Measurements from ENCODE around the gene ABLIM3.

DNA sequence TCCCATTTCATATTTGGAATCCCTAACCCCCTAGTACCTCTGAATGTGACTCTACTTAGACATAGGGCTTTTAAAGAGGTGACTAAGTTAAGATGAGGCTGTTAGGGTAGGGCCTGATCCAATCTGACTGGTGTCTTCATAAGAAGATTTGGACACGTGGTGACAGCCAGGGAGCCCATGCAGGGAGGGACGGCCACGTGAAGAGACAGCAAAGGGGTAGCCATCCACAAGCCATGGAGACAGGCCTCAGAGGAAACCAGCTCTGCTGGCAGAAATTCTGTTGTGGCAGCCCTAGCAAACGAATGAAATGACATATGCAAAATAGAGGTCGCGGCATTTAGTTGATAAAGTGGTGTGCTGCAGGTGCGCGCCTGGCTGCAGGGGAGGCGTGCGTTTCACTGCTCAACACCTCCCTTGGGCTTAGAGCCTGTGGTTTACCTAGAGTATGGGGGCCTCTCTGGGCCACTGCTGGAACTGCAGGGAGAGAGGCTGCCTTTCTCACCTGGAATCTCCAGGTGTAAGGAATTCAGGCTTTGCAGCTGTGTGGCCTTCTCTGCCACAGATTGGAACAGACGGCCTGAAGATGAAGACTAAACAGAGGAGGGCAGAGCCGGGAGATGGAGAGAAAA, 123.3 kb downstream of the ABLIM3 start:
- no peak for TF ChIP-seq MXI1 (IDR thresholded peaks at IDR 0.05; ENCODE audit: low read depth, low read length)
- TF ChIP-seq EZH2phosphoT487 (IDR thresholded peaks at IDR 0.05; ENCODE audit: borderline replicate concordance, low read depth), result no peak
- TF ChIP-seq EP300 (IDR thresholded peaks at IDR 0.05; ENCODE audit: borderline replicate concordance in 1 of 2, low read depth in 1 of 2, low read length in 1 of 2), result no peak
- TF ChIP-seq YY1 (IDR thresholded peaks at IDR 0.05; ENCODE audit: low read depth), result no peak
- TF ChIP-seq RXRA (IDR thresholded peaks at IDR 0.05; ENCODE audit: borderline replicate concordance, low read depth), result no peak
